ENCODE results near the gene ATAD3A. TPM values are rescaled to one million over a fixed set of nuclear protein-coding genes. Genes with fewer than 3 reads are reported as not detected.
"Not testable (repeated sequence)": the region's sequence is repeated elsewhere in the genome, so short reads cannot be mapped to it uniquely, and the experiment has no call there.

ATAD3A gene
- total RNA-seq, 3 donors from 2014 or later (not counting 1 experiment from before 2014, with no cell fraction given), result 17.3 to 37.3 (median 22.2) TPM

GRCh38 chr1:1477206-1477605 lies 34.8 kb upstream of the ATAD3A start:
- TF ChIP-seq CTCF (IDR thresholded peaks at IDR 0.05), result no peak
- intact Hi-C loops (cut with micrococcal nuclease), result no loop called here
- Histone ChIP-seq H3K4me3 (ENCODE audit: low read length) (no peak overlapping the region), H3K9me3 (ENCODE audit: control insufficient read depth, insufficient read depth, low read length) (no peaks in the 10 kb centered on the region), H3K27me3 (ENCODE audit: control insufficient read depth, insufficient read depth, low read length) (no peaks in the 10 kb centered on the region), H3K27ac (ENCODE audit: low read length) (peak overlapping the region; percentile 84), H3K4me1 (ENCODE audit: control insufficient read depth, insufficient read depth, low read length) (peaks cover 16% of the 10 kb centered on the region), H3K36me3 (ENCODE audit: control insufficient read depth, insufficient read depth, low read length) (peaks cover 13% of the 10 kb centered on the region)
- ATAC-seq (no peak), DNase-seq (no peak)
- no peaks in the 10 kb centered on the region for H3K9me3 Mint-ChIP-seq
- 96% methylated on average over 21 of the region's 22 CpGs for WGBS (ENCODE audit: insufficient coverage)
- H3K27ac Mint-ChIP-seq, result peak overlapping the region in 1 of 2 donors; percentile 26
- peaks cover 0 to 21% of the 10 kb centered on the region in 2 donors for H3K4me1 Mint-ChIP-seq
- H3K27me3 Mint-ChIP-seq (ENCODE audit: low read depth in 2 of 2), result no peaks in the 10 kb centered on the region
- H3K36me3 Mint-ChIP-seq, result no peaks in the 10 kb centered on the region
- H3K4me3 Mint-ChIP-seq, result no peak overlapping the region

- WGBS (ENCODE audit: insufficient coverage), result 93% methylated on average over 40 of the region's 42 CpGs
- no peak overlapping the region for H3K4me3 Mint-ChIP-seq
Observed at GRCh38 chr1:1479547-1480487, 32.1 kb upstream of the ATAD3A start.

GRCh38 chr1:1480488-1480867 lies 31.5 kb upstream of the ATAD3A start:
- H3K27ac ChIP-seq (ENCODE audit: low read length); H3K4me3 ChIP-seq (ENCODE audit: low read length); intact Hi-C loops (cut with micrococcal nuclease); H3K27ac Mint-ChIP-seq; H3K4me1 Mint-ChIP-seq; H3K9me3 ChIP-seq (ENCODE audit: control insufficient read depth, insufficient read depth, low read length); H3K36me3 Mint-ChIP-seq; ATAC-seq; H3K27me3 ChIP-seq (ENCODE audit: control insufficient read depth, insufficient read depth, low read length); H3K4me1 ChIP-seq (ENCODE audit: control insufficient read depth, insufficient read depth, low read length); H3K27me3 Mint-ChIP-seq (ENCODE audit: low read depth in 2 of 2); DNase-seq; H3K4me3 Mint-ChIP-seq; H3K9me3 Mint-ChIP-seq: not testable (repeated sequence)
- WGBS (ENCODE audit: insufficient coverage), result 97% methylated on average over 15 of the region's 16 CpGs
- peaks cover 21% of the 10 kb centered on the region for H3K36me3 ChIP-seq (ENCODE audit: control insufficient read depth, insufficient read depth, low read length)

More at GRCh38 chr1:1479547-1480487, 32.1 kb upstream of the ATAD3A start:
- ATAC-seq (peak in 1 of 3 donors; percentile 25), DNase-seq (no peak)
- intact Hi-C loops (cut with micrococcal nuclease), result no loop called here
- H3K4me1 ChIP-seq (ENCODE audit: control insufficient read depth, insufficient read depth, low read length), result no peaks in the 10 kb centered on the region
- H3K27me3 Mint-ChIP-seq (ENCODE audit: low read depth in 2 of 2), result no peaks in the 10 kb centered on the region
- H3K36me3 ChIP-seq (ENCODE audit: control insufficient read depth, insufficient read depth, low read length), result peaks cover 21% of the 10 kb centered on the region
- H3K36me3 Mint-ChIP-seq, result no peaks in the 10 kb centered on the region
- H3K27ac ChIP-seq (ENCODE audit: low read length), result no peak overlapping the region
- no peaks in the 10 kb centered on the region for H3K27me3 ChIP-seq (ENCODE audit: control insufficient read depth, insufficient read depth, low read length)
- H3K9me3 Mint-ChIP-seq, result no peaks in the 10 kb centered on the region
- peaks cover 0 to 12% of the 10 kb centered on the region in 2 donors for H3K4me1 Mint-ChIP-seq
- no peaks in the 10 kb centered on the region for H3K9me3 ChIP-seq (ENCODE audit: control insufficient read depth, insufficient read depth, low read length)
- H3K27ac Mint-ChIP-seq, result peak overlapping the region; percentile 43 to 63
- no peak overlapping the region for H3K4me3 ChIP-seq (ENCODE audit: low read length)
- TF ChIP-seq CTCF (IDR thresholded peaks at IDR 0.05), result no peak

GRCh38 chr1:1481811-1482210 lies 30.2 kb upstream of the ATAD3A start:
- intact Hi-C loops (cut with micrococcal nuclease); H3K4me3 Mint-ChIP-seq; DNase-seq; H3K36me3 Mint-ChIP-seq; H3K27me3 Mint-ChIP-seq (ENCODE audit: low read depth in 2 of 2); H3K4me3 ChIP-seq (ENCODE audit: low read length); H3K27me3 ChIP-seq (ENCODE audit: control insufficient read depth, insufficient read depth, low read length); H3K27ac Mint-ChIP-seq; H3K4me1 Mint-ChIP-seq; H3K27ac ChIP-seq (ENCODE audit: low read length); H3K9me3 Mint-ChIP-seq; H3K9me3 ChIP-seq (ENCODE audit: control insufficient read depth, insufficient read depth, low read length); H3K4me1 ChIP-seq (ENCODE audit: control insufficient read depth, insufficient read depth, low read length): not testable (repeated sequence)
- 98% methylated on average over 23 of the region's 30 CpGs for WGBS (ENCODE audit: insufficient coverage)
- ATAC-seq, result peak in 1 of 3 donors; percentile 7
- H3K36me3 ChIP-seq (ENCODE audit: control insufficient read depth, insufficient read depth, low read length), result peaks cover 24% of the 10 kb centered on the region

All from natural killer cell (primary cell).